Ovary (tissue), 9 donors: ENCODE measurements around the gene JPT1. TPM values are rescaled to one million over a fixed set of nuclear protein-coding genes. Genes with fewer than 3 reads are reported as not detected.

Experiments used
- DNase-seq, 5 donors: peaks; one replicate each; pipeline ENCODE4 v3.0.0-alpha.2; 2019 to 2020
- H3K27ac ChIP-seq, 2 donors: fragments of 200-600 bp; one replicate each; pipeline versions ENCODE4 v1.5.1 to v1.8.0; 2019 to 2022
- H3K27me3 ChIP-seq: fragments of 200-600 bp; one replicate; pipeline ENCODE4 v1.8.0; 2022
- H3K36me3 ChIP-seq: fragments of 200-600 bp; sonication (generic); one replicate; pipeline ENCODE4 v1.5.1; 2019
- H3K4me1 ChIP-seq: one replicate; pipeline ENCODE4 v1.8.1; 2013; ENCODE audit warnings: mild to moderate bottlenecking, moderate library complexity; ENCODE audit not compliant: insufficient read depth
- H3K4me3 ChIP-seq: fragments of 200-600 bp; sonication (generic); one replicate; pipeline ENCODE4 v1.5.1; 2017
- H3K9me3 ChIP-seq, 2 donors: fragments of 200-600 bp in 1 of 2; sonication (generic) in 1 of 2; one replicate each; pipeline versions ENCODE4 v1.5.1 to v1.8.1; 2013 to 2019; ENCODE audit warnings: mild to moderate bottlenecking in 1 of 2, moderate library complexity in 1 of 2
- EP300 ChIP-seq: sonication (generic); formaldehyde crosslinking; IDR thresholded peaks from one replicate; pipeline ENCODE4 v1.6.1; 2017; ENCODE audit warnings: antibody characterized with exemption
- POLR2A ChIP-seq: fragments of 450-650 bp; IDR thresholded peaks from one replicate; pipeline ENCODE4 v1.6.1; 2017; ENCODE audit warnings: antibody characterized with exemption, mild to moderate bottlenecking, moderate library complexity
- WGBS, 3 donors: extraction: QIAGEN DNeasy Blood & Tissue Kit in 1 of 3; methylation state at CpG; one replicate each; pipeline versions ENCODE4 v1.1.5 to v1.1.7; 2013 to 2017; 5-methylcytosine and 5-hydroxymethylcytosine counted together
- intact Hi-C, 4 donors: fragments of 100-400 bp; cut with DNase I; formaldehyde crosslinking; loops; one replicate each; pipeline versions ENCODE4 v1.11.0 to v1.15.1; 2022 to 2023
- polyA plus RNA-seq, 2 donors: library from polyadenylated mRNA; stranded (reverse); fragments of 200-250 nt in 1 of 2; fragments of 350-450 nt in 1 of 2; fragmentation: Illumina TruSeq in 1 of 2; extraction: RNeasy Lipid Tissue Mini Kit (QIAGEN cat#74804) in 1 of 2; gene quantifications; one replicate each; pipeline ENCODE4 v1.2.3, GENCODE V29; 2013 to 2014
- total RNA-seq, 7 donors: library from RNA; depleted of rRNA in 2 of 7; stranded (reverse); fragments of >200 nt in 2 of 7; fragmentation: NEBNext Ultra II Directional in 3 of 7; extraction: Animal tissue kit (Norgen Biotek cat#: 25700) in 3 of 7; gene quantifications; one replicate each; pipeline versions ENCODE4 v1.1.0 to v1.2.4, GENCODE V29; 2016 to 2023
- TF ChIP-seq, protein P1 (sequence below), 3 donors: fragments of 450-650 bp in 2 of 3; fragments of 200-600 bp in 1 of 3; IDR thresholded peaks; one replicate each; pipeline versions ENCODE4 v1.5.1 to v1.8.0; 2016 to 2022; ENCODE audit warnings: antibody characterized with exemption in 3 of 3, mild to moderate bottlenecking in 1 of 3
- donor health status: DM: no; HTN: no; CAD: no; lungs with moderate emphysema.
- donor health status: DM: no; HTN: no; CAD: no.
- donor health status: Bipolar disorder and iron deficiency.
- donor health status: DM: yes; HTN: yes; CAD: no.
- donor health status: DM: no; HTN: no; CAD: no.
- donor health status: DM: yes; HTN: yes; CAD: no.

JPT1 gene
- total and polyA plus RNA-seq, 9 donors, result 12.9 to 54.5 (median 20.2) TPM

DNA sequence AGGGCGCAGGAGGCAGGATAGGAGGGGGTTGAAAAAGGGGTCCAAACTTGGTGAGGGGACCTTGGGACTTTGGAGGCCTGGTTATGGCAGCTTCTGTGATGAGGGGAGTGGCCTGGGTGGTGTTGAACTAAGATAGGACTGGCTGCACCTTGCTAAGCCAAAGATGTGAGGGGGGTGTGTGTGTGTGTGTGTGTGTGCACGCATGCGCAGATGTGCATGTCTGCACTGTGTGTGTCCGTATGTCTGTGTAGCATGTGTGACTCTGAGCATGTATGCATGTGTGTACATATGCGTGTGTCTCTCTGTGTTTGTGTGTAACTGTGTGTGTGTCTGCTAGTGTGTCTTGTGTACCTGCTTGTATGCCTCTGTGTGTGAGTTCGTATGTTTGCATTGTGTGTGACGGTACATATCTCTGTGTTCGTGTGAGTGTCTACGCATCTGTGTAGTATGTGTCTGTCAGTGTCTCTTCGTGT is 62.4 kb downstream of the JPT1 start:
- 71 to 78% (median 78%) methylated on average over 10 of the region's 10 CpGs for WGBS, 3 donors
- intact Hi-C loops, result no loop called here

DNA sequence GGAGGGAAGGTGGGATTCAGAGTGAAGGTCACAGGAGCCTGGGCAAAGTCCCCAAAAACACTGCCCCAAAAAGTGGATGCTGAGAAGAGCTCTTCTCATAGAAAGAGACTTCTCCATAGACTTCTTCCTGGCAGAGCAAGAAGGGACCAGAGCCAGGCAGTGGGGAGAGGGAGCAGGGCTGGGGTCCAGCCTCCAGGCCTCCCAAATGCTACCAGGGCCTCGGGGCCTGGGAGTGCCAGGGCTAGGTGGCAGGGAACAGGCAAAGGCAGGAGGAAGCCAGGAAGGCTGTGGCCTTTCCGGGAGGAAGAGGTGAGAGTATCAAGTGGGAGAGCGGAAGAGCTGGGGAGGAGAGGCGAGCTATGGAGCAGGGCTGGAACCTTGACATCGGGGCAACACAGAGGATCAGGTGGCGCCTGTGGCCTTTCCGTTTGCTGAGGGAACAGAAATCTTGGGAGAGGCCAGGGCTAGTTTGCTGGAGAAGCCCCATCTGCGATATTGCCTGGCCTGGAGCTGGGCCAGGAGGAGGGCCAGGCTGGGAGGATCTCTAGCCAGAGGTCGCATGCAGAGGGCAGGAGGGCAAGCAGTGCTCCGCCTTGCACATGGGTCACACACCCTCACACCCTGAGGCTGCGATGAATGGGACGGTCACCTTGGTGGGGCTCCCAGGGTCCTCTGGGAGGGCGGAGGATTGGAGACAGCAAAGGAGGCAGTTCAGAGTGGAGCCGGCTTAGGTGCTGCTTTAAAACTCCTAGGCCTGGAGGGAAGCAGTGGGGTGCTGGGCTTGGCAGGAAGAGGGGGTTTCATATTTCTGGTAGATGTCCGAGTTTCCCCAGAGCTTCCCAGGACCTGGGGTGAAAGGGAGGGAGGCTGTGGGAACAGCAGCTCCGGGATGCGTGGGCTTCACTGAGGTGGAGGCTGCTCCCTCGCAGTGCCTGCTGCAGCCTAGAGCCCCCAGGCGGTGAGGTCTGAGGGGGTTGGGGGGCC is 63.1 kb downstream of the JPT1 start:
- Histone ChIP-seq H3K36me3 (no peaks in the 10 kb centered on the region), H3K27me3 (no peaks in the 10 kb centered on the region), H3K9me3 (no peaks in the 10 kb centered on the region), H3K4me1 (peaks cover 24% of the 10 kb centered on the region), H3K27ac (peak overlapping the region; percentile 74 to 83), H3K4me3 (no peak overlapping the region)
- intact Hi-C loops, result no loop called here
- TF ChIP-seq, protein P1, sequence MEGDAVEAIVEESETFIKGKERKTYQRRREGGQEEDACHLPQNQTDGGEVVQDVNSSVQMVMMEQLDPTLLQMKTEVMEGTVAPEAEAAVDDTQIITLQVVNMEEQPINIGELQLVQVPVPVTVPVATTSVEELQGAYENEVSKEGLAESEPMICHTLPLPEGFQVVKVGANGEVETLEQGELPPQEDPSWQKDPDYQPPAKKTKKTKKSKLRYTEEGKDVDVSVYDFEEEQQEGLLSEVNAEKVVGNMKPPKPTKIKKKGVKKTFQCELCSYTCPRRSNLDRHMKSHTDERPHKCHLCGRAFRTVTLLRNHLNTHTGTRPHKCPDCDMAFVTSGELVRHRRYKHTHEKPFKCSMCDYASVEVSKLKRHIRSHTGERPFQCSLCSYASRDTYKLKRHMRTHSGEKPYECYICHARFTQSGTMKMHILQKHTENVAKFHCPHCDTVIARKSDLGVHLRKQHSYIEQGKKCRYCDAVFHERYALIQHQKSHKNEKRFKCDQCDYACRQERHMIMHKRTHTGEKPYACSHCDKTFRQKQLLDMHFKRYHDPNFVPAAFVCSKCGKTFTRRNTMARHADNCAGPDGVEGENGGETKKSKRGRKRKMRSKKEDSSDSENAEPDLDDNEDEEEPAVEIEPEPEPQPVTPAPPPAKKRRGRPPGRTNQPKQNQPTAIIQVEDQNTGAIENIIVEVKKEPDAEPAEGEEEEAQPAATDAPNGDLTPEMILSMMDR (IDR thresholded peaks at IDR 0.05), result no peak
- no peak for TF ChIP-seq POLR2A
- no peak for TF ChIP-seq EP300
- peak; percentile 66 to 80 (median 76) for DNase-seq
- 21 to 30% (median 29%) methylated on average over 19 of the region's 19 CpGs for WGBS, 3 donors

More for the DNA sequence above, 62.4 kb downstream of the JPT1 start:
- Histone ChIP-seq H3K9me3 (no peaks in the 10 kb centered on the region), H3K4me1 (peaks cover 24% of the 10 kb centered on the region), H3K4me3 (no peak overlapping the region), H3K27ac (peak overlapping the region in 1 of 2 donors; percentile 83), H3K36me3 (no peaks in the 10 kb centered on the region), H3K27me3 (no peaks in the 10 kb centered on the region)
- TF ChIP-seq POLR2A (no peak), EP300 (no peak)
- TF ChIP-seq, protein P1 (IDR thresholded peaks at IDR 0.05), result no peak
- DNase-seq, result no peak

DNA sequence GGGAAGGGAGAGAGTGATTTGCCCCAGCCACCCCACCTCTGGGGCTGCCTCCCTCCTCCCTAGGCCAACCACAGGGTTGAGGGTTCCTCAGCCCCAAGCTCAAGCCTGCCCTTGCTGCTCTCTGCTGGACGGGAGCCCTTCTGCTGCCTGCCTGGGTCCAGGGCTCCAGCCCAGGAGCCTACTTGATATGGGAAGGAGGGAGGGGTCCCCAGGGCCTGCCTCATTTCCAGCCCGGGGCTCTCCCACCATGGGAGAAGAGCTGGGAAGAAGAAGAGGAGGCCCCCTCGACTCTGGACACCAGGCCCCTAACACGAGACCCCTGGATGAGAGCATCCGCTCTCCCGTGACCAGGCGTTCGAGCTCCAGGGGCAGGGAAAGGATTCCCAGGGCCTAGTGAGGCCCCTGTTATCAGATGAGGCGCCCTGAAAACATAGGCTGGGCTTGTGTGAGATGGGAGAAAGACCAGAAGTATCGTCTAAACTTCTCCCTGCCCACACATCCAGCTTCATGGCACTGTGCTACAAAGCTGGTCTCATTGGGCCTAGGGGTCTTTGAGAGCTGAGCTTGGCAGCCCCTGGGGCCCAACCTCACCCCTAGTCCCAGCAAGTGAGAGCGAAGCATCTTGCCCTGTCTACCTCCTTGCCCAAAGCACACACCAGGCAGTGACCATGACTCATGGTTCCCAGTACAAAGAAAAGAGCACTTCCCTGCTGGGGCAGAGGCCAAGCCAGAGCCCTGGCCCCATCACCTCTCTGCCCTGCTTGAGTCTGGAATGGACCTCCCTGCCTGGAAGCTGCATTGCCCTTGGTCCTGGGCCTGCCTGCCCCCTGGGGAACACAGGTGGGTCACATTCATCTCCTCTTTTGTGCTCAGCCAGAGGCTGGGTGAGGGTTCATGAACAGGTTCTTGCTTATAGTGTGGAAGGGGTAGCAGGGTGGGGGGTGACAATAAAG is 65.6 kb downstream of the JPT1 start:
- TF ChIP-seq POLR2A (no peak), EP300 (no peak)
- H3K27ac ChIP-seq, result peak overlapping the region; percentile 71 to 92
- no peaks in the 10 kb centered on the region for H3K27me3 ChIP-seq
- no peaks in the 10 kb centered on the region for H3K36me3 ChIP-seq
- intact Hi-C loops, result no loop called here
- peaks cover 24% of the 10 kb centered on the region for H3K4me1 ChIP-seq
- WGBS, 3 donors, result 78 to 84% (median 83%) methylated on average over 11 of the region's 11 CpGs
- DNase-seq, result peak in 2 of 5 donors; percentile 25 to 35
- H3K4me3 ChIP-seq, result peak overlapping the region; percentile 72
- no peaks in the 10 kb centered on the region for H3K9me3 ChIP-seq

DNA sequence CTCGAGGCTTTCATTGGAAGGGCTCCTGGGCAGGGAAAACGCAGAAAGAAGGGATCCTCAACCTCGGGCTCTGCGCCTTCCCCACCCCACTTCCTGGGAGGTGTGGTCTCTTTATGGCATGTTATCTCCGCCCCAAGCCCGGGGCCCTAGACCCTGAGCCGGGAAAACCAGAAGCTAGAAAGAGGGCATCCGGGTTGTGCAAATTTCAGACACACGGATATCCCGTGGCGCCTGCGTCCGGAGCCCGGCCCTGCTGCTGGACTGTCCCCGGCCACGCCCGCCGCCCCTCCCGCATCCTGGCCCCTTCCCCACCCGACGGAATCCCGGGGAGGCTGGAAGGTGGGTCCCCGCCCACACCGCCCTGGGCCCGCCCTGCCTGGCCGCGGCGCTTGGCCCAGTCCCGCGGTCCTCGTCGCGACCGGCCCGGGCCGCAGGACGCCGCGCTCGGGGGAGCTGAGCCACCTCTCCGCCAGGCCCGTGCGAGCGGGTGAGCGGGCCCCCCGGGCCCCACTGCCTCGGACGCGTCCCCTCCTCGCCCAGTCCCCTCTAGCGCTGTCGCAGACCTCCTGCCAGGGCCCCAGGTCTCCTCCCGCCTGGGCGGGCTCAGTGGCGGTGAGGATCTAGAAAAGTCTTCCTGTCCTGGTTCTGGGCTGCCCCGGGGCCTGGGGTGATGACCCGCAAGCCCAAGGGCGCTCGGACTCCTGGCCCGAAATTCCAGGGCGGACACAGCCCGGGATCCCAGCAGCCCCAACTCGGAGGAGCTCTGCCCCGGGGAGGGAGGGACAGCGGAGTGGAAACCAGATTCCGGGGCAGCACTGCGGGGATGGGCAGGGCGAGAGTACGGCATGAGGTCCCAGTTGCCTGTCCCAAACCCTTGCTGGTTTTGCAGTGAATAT is 66.5 kb downstream of the JPT1 start, which contains the start of gene SLC16A5:
Gene SLC16A5 (plus strand): TSS at position 397 of the 896 bp plus-strand sequence. CDS start 5,683 bp downstream, outside the sequence.
- Histone ChIP-seq H3K27me3 (no peaks in the 10 kb centered on the region), H3K9me3 (no peaks in the 10 kb centered on the region), H3K4me1 (peaks cover 15% of the 10 kb centered on the region), H3K4me3 (peak within 1 kb of the TSS; percentile 72), H3K36me3 (no peaks in the 10 kb centered on the region), H3K27ac (peak within 1 kb of the TSS; percentile 71 to 92)
- WGBS, 3 donors, result 3 to 9% (median 4%) methylated on average over 30 to 69 of the region's 69 CpGs
- TF ChIP-seq POLR2A (no peak), EP300 (no peak)
- TF ChIP-seq, protein P1 (IDR thresholded peaks at IDR 0.05), result no peak
- peak; percentile 80 to 87 (median 82) for DNase-seq
- intact Hi-C loops, result no loop called here
